LNCAP (cell line): ENCODE data around the gene NCOA3.

Experiments
- TF ChIP-seq, protein P1 (sequence below): fragments of 450-650 bp; IDR thresholded peaks from 2 replicates; pipeline ENCODE4 v1.5.1; 2017; ENCODE audit warnings: mild to moderate bottlenecking

The NCOA3 gene

DNA sequence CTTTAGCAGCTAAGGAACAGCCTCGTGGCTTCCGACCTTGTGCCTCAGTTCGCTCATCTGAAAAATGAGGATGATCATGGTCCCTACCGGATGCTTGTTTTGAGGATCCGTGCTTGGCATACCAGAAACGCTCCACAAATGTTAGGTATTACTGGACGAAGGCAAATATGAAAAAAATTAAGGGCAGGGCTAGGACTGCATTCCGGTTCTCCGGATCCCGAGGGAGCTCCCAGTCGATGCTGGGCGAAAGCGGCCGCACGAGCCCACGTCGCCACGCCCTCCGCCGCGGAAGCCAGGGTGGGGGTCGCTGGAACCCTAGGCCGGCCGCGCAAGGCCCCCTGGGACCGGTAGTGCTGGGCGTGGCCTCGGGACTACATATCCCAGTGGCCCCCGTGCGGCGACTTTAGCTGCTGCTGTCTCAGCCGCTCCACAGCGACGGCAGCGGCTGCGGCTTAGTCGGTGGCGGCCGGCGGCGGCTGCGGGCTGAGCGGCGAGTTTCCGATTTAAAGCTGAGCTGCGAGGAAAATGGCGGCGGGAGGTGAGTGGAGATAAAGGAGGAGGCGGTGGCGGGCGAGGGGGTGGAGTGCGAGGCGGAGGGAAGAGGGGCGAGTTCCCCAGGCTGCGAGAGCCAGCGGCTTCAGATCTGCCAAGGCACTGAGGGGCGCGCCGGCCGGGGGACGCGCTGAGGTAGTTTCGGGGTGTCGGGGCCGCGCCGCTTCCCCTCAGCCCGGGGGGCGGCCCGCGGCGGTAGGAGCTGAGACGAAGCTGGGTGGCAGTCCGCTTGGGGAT lies at the start of gene NCOA3:
TSS of gene NCOA3 (plus strand) at position 406 of the 789 bp plus-strand sequence. CDS start 120,361 bp downstream, outside the sequence.
- TF ChIP-seq, protein P1, sequence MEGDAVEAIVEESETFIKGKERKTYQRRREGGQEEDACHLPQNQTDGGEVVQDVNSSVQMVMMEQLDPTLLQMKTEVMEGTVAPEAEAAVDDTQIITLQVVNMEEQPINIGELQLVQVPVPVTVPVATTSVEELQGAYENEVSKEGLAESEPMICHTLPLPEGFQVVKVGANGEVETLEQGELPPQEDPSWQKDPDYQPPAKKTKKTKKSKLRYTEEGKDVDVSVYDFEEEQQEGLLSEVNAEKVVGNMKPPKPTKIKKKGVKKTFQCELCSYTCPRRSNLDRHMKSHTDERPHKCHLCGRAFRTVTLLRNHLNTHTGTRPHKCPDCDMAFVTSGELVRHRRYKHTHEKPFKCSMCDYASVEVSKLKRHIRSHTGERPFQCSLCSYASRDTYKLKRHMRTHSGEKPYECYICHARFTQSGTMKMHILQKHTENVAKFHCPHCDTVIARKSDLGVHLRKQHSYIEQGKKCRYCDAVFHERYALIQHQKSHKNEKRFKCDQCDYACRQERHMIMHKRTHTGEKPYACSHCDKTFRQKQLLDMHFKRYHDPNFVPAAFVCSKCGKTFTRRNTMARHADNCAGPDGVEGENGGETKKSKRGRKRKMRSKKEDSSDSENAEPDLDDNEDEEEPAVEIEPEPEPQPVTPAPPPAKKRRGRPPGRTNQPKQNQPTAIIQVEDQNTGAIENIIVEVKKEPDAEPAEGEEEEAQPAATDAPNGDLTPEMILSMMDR = no peak

GRCh38 chr20:47452736-47453161 lies 48.9 kb upstream of the NCOA3 start:
- TF ChIP-seq, protein P1 = no peak

- TF ChIP-seq, protein P1 = no peak
Measured at GRCh38 chr20:47453167-47453782, 48.4 kb upstream of the NCOA3 start.

- TF ChIP-seq, protein P1 = no peak
Measured at GRCh38 chr20:47454298-47455132, 47.2 kb upstream of the NCOA3 start.

- TF ChIP-seq, protein P1 = no peak
Measured at GRCh38 chr20:47455133-47456040, 46.3 kb upstream of the NCOA3 start.

DNA sequence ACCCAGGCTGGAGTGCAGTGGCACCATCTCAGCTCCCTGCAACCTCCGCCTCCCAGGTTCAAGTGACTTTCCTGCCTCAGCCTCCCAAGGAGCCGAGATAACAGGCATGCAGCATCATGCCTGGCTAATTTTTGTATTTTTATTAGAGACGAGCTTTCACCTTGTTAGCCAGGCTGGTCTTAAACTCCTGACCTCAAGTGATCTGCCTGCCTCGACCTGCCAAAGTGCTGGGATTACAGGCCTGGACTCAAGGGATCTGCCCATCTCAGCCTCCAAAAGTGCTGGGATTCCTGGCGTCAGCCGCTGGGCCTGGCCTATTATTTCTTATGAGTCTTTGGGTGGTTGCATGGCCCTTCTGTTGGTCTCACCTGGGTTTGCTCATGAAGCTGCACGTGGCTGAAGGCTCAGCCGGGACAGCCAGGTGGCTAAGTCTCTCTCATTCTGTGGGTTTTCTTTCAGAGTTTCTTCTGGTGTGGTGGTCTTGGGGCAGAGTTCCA lies 45.6 kb upstream of the NCOA3 start:
- TF ChIP-seq, protein P1 = no peak
